ENCODE measurements around the gene CNGA2. TPM values are rescaled to one million over a fixed set of nuclear protein-coding genes. Genes with fewer than 3 reads are reported as not detected.
A peak's percentile ranks its signal among the peaks of the same experiment; 100 is the strongest.

Gene CNGA2
- total RNA-seq, 4 donors from 2014 or later = not detected

DNA sequence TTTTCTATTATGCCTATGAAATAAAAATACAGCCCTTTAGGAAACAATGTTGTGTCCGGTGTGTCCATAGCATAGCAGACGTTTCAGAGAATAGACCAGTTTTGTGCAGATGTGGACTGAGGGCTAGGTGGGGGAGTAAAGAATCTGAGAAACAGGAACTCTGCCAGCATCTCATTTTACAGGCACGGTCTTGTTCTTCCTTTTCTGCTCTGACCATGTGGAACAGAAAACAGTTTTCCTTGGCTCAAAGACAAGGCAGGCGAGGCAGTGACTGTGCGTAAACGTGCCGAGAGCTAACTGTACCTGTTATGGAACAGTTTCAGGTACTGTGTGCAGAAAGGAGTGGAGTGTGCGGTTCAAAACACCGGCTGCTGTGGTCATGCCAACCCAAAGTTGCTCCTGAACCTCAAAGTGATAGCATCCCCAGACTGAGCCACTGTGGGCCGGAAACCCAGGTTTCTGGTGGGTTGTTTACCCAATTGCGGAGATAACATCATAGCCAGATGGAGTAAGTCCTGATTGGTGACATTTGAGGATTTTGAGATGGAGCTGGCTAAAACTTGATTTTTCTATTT lies 20.2 kb downstream of the CNGA2 start:
- Histone ChIP-seq H3K27ac (no peak overlapping the region), H3K4me1 (no peaks in the 10 kb centered on the region), H3K27me3 (no peaks in the 10 kb centered on the region), H3K9me3 (no peaks in the 10 kb centered on the region), H3K4me3 (replicated peaks in 1 of 3) (no peak overlapping the region), H3K36me3 (no peaks in the 10 kb centered on the region)
- WGBS, 2 donors = 50 to 58% methylated on average over 6 to 10 of the region's 11 CpGs
- intact Hi-C loops (cut with DNase I) = no loop called here
- TF ChIP-seq CTCF (IDR thresholded peaks at IDR 0.05) (no peak), POLR2A (IDR thresholded peaks at IDR 0.05) (no peak)
- DNase-seq = peak; percentile 12 to 52

DNA sequence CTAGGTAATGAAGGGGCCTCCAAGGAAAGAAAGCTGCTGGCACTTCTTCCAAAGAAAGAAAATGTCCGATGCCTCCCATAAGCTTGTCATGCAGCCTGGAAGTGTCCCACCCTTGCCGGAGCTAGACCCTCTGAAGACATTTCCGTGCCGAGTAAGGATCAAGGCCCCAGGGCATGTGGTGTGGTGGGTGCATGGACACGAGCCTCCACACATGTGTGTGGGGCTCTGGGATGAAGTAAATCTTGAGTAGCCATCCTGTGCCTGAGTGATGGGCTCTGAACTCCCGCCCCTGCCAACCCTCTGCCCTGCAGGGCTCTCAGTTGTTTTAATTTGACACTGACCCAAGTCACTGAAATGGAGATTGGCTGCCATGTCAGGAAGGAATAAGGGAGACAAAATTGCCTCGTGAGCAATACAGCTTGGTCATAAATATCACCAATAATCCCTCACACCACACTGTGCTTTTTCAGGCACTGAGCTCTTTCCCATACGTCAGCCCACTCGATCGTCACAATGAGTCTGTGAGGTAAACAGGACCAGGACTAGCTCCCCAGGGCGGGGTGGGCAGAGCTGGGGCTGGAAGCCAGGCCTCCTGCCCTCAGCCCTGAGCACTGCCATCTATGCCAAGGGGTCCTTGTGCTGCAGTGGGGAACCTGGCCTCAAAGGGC lies 24.6 kb downstream of the CNGA2 start:
- Histone ChIP-seq H3K9me3 (no peaks in the 10 kb centered on the region), H3K4me1 (no peaks in the 10 kb centered on the region), H3K27ac (no peak overlapping the region), H3K4me3 (replicated peaks in 1 of 3) (no peak overlapping the region), H3K36me3 (no peaks in the 10 kb centered on the region), H3K27me3 (no peaks in the 10 kb centered on the region)
- 94 to 95% methylated on average over 4 to 11 of the region's 11 CpGs for WGBS, 2 donors
- no peak for DNase-seq
- intact Hi-C loops (cut with DNase I) = no loop called here
- TF ChIP-seq CTCF (IDR thresholded peaks at IDR 0.05) = no peak
- no peak for TF ChIP-seq POLR2A (IDR thresholded peaks at IDR 0.05)

GRCh38 chrX:151762802-151763201 lies 28.3 kb downstream of the CNGA2 start:
- TF ChIP-seq CTCF (IDR thresholded peaks at IDR 0.05) (no peak), POLR2A (IDR thresholded peaks at IDR 0.05) (no peak)
- Histone ChIP-seq H3K36me3 (no peaks in the 10 kb centered on the region), H3K27me3 (no peaks in the 10 kb centered on the region), H3K4me3 (replicated peaks in 1 of 3) (no peak overlapping the region), H3K4me1 (no peaks in the 10 kb centered on the region), H3K27ac (no peak overlapping the region), H3K9me3 (no peaks in the 10 kb centered on the region)
- no peak for DNase-seq
- WGBS, 2 donors = 53 to 79% methylated on average over 2 of the region's 2 CpGs
- intact Hi-C loops (cut with DNase I) = no loop called here

DNA sequence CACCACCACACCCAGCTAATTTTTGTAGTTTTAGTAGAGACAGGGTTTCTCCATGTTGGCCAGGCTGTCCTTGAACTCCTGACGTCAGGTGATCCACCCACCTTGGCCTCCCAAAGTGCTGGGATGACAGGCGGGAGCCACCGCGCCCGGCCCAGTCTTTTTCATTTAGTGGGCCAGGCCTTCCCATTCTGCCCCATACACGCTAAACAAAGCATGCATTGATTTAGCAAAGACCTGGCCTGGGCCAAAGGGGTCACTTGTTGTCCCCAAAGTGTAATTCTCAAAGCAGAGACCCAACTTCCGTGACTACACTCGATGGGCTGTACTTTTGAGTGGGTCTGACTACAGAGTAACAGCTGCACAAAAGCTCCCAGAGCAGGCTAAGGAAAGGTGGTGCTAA lies 29.2 kb downstream of the CNGA2 start:
- H3K27ac ChIP-seq = no peak overlapping the region
- intact Hi-C loops (cut with DNase I) = no loop called here
- TF ChIP-seq CTCF (IDR thresholded peaks at IDR 0.05) (no peak), POLR2A (IDR thresholded peaks at IDR 0.05) (no peak)
- no peaks in the 10 kb centered on the region for H3K27me3 ChIP-seq
- no peaks in the 10 kb centered on the region for H3K36me3 ChIP-seq
- DNase-seq = no peak
- no peaks in the 10 kb centered on the region for H3K4me1 ChIP-seq
- no peak overlapping the region for H3K4me3 ChIP-seq (replicated peaks in 1 of 3)
- 94 to 97% methylated on average over 3 of the region's 8 CpGs for WGBS, 2 donors
- no peaks in the 10 kb centered on the region for H3K9me3 ChIP-seq

GRCh38 chrX:151765026-151765425 lies 30.5 kb downstream of the CNGA2 start:
- WGBS, 2 donors = 94 to 100% methylated on average over 1 to 2 of the region's 2 CpGs
- Histone ChIP-seq H3K4me1 (no peaks in the 10 kb centered on the region), H3K27me3 (no peaks in the 10 kb centered on the region), H3K27ac (no peak overlapping the region), H3K4me3 (replicated peaks in 1 of 3) (no peak overlapping the region), H3K9me3 (no peaks in the 10 kb centered on the region), H3K36me3 (no peaks in the 10 kb centered on the region)
- no peak for DNase-seq
- TF ChIP-seq CTCF (IDR thresholded peaks at IDR 0.05) = no peak
- TF ChIP-seq POLR2A (IDR thresholded peaks at IDR 0.05) = no peak
- intact Hi-C loops (cut with DNase I) = no loop called here
